ENCODE measurements around the gene TOX3. TPM values are rescaled to one million over a fixed set of nuclear protein-coding genes. Genes with fewer than 3 reads are reported as not detected.

Gene TOX3
- total RNA-seq, 1 donor from 2014 or later, result not detected

GRCh38 chr16:52563767-52564611 is 17.0 kb upstream of the TOX3 start:
- DNase-seq (ENCODE audit: low read depth, low spot score), result no peak

GRCh38 chr16:52562770-52563169 is 15.8 kb upstream of the TOX3 start:
- DNase-seq (ENCODE audit: low read depth, low spot score), result no peak

- no peak for DNase-seq (ENCODE audit: low read depth, low spot score)
These were observed 15.2 kb upstream of the TOX3 start for GRCh38 chr16:52561910-52562741.

GRCh38 chr16:52558448-52558847 is 11.5 kb upstream of the TOX3 start:
- DNase-seq (ENCODE audit: low read depth, low spot score), result no peak

- DNase-seq (ENCODE audit: low read depth, low spot score), result no peak
These were observed 10.3 kb upstream of the TOX3 start for GRCh38 chr16:52557236-52557635.

- no peak for DNase-seq (ENCODE audit: low read depth, low spot score)
These were observed 9.1 kb upstream of the TOX3 start for GRCh38 chr16:52556083-52556482.

GRCh38 chr16:52555572-52555971 is 8.6 kb upstream of the TOX3 start:
- DNase-seq (ENCODE audit: low read depth, low spot score), result no peak

GRCh38 chr16:52554334-52554733 is 7.4 kb upstream of the TOX3 start:
- DNase-seq (ENCODE audit: low read depth, low spot score), result no peak

- no peak for DNase-seq (ENCODE audit: low read depth, low spot score)
These were observed 6.4 kb upstream of the TOX3 start for GRCh38 chr16:52553322-52553721.

- no peak for DNase-seq (ENCODE audit: low read depth, low spot score)
These were observed 5.7 kb upstream of the TOX3 start for GRCh38 chr16:52552643-52553042.

GRCh38 chr16:52549011-52549692 is 2.2 kb upstream of the TOX3 start:
- DNase-seq (ENCODE audit: low read depth, low spot score), result no peak

GRCh38 chr16:52548261-52549010 is 1.5 kb upstream of the TOX3 start:
- DNase-seq (ENCODE audit: low read depth, low spot score), result no peak

GRCh38 chr16:52547834-52548215 is 882 bp upstream of the TOX3 start:
- no peak for DNase-seq (ENCODE audit: low read depth, low spot score)

- no peak for DNase-seq (ENCODE audit: low read depth, low spot score)
These were observed 496 bp downstream of the TOX3 start for GRCh38 chr16:52546291-52547003.

- no peak for DNase-seq (ENCODE audit: low read depth, low spot score)
These were observed 1.1 kb downstream of the TOX3 start for GRCh38 chr16:52545898-52546266.

GRCh38 chr16:52545222-52545897 is 1.6 kb downstream of the TOX3 start:
- no peak for DNase-seq (ENCODE audit: low read depth, low spot score)

- no peak for DNase-seq (ENCODE audit: low read depth, low spot score)
These were observed 2.2 kb downstream of the TOX3 start for GRCh38 chr16:52544703-52545102.

GRCh38 chr16:52543654-52544053 is 3.3 kb downstream of the TOX3 start:
- no peak for DNase-seq (ENCODE audit: low read depth, low spot score)

GRCh38 chr16:52540910-52541309 is 6.0 kb downstream of the TOX3 start:
- DNase-seq (ENCODE audit: low read depth, low spot score), result no peak

GRCh38 chr16:52539191-52539590 is 7.8 kb downstream of the TOX3 start:
- no peak for DNase-seq (ENCODE audit: low read depth, low spot score)

Measured in pulmonary artery endothelial cell (primary cell).